ENCODE data around the gene BMP5.

DNA sequence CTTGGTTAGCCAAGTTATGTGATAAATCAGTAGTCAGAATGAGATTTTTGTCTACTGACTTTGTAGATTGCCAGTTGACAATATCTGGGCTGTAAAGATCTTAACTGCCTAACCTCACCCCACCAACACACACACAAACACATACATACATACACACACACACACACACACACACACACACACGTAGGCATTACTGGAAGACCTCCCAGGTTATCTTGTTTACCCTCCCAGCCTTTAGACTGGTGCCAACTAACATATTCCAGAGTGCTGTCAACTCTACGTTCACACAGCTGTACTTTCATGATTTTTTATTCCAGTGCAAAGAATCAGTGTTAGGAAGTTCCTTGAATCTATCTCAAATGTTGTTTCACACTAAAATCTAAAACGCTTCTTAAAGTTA, 38.9 kb downstream of the BMP5 start:
- TF ChIP-seq EP300 (IDR thresholded peaks at IDR 0.05) (no peak), POLR2AphosphoS5 (IDR thresholded peaks at IDR 0.05) (no peak)

Measured in suprapubic skin (tissue), 4 donors.